Choroid plexus epithelial cell (primary cell): Measurements from ENCODE around the gene SEC14L1.

Source experiments
- DNase-seq: peaks from one replicate; pipeline ENCODE4 v3.0.0-alpha.2; 2010; ENCODE audit warnings: low read depth
- H3K4me3 ChIP-seq: 2 replicates; pipeline ENCODE4 v1.5.1; 2011; ENCODE audit warnings: low read depth, mild to moderate bottlenecking, control low read depth, low read length, moderate library complexity
- TF ChIP-seq, protein P1 (sequence below): conservative IDR thresholded peaks from 2 replicates; pipeline ENCODE4 v1.5.1; 2011; ENCODE audit warnings: low read depth, mild to moderate bottlenecking, control low read depth, inconsistent platforms, low read length, moderate library complexity

Gene SEC14L1

GRCh38 chr17:77222356-77222755, 81.6 kb downstream of the SEC14L1 start:
- H3K4me3 ChIP-seq = no peak overlapping the region
- no peak for DNase-seq
- TF ChIP-seq, protein P1, sequence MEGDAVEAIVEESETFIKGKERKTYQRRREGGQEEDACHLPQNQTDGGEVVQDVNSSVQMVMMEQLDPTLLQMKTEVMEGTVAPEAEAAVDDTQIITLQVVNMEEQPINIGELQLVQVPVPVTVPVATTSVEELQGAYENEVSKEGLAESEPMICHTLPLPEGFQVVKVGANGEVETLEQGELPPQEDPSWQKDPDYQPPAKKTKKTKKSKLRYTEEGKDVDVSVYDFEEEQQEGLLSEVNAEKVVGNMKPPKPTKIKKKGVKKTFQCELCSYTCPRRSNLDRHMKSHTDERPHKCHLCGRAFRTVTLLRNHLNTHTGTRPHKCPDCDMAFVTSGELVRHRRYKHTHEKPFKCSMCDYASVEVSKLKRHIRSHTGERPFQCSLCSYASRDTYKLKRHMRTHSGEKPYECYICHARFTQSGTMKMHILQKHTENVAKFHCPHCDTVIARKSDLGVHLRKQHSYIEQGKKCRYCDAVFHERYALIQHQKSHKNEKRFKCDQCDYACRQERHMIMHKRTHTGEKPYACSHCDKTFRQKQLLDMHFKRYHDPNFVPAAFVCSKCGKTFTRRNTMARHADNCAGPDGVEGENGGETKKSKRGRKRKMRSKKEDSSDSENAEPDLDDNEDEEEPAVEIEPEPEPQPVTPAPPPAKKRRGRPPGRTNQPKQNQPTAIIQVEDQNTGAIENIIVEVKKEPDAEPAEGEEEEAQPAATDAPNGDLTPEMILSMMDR = no peak

DNA sequence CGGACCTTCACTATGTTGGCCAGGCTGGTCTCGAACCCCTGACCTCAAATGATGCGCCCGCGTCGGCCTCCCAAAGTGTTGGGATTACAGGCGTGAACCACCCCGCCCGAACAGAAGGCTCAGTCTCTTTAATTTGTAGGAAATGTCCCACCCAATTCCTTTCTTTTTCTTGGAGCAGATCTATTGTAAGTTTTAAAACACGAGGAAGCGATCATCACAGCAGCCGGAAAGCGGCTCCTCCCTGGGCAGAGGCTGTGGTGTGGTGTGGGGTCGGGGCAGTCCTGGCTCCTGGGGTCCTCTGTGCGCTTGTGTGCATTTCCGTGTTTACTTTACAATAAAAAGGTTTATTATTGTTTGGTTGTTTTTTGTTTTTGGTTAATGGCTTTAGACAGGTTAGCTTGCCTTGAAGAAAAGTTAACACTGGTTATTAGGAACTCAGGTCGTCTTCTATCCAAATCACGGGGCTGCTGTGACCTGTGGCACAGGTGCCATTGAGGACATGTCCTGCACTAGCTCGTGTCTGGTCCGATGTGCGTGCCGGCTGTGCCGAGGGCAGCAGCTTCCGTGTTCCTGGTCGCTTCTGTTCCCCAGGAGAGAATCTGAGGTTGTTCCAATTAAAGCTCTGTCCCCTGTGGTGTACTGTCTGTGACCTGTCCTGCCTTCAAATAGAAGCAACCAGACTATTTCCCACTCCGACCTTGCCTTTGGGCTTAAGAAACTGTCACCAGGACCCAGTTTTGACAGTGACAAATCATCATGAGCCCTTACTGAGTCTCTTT, 83.1 kb downstream of the SEC14L1 start:
- no peak for DNase-seq
- H3K4me3 ChIP-seq = no peak overlapping the region
- TF ChIP-seq, protein P1 = no peak

GRCh38 chr17:77225265-77225664, 84.5 kb downstream of the SEC14L1 start:
- no peak overlapping the region for H3K4me3 ChIP-seq
- DNase-seq = no peak
- TF ChIP-seq, protein P1 = no peak

DNA sequence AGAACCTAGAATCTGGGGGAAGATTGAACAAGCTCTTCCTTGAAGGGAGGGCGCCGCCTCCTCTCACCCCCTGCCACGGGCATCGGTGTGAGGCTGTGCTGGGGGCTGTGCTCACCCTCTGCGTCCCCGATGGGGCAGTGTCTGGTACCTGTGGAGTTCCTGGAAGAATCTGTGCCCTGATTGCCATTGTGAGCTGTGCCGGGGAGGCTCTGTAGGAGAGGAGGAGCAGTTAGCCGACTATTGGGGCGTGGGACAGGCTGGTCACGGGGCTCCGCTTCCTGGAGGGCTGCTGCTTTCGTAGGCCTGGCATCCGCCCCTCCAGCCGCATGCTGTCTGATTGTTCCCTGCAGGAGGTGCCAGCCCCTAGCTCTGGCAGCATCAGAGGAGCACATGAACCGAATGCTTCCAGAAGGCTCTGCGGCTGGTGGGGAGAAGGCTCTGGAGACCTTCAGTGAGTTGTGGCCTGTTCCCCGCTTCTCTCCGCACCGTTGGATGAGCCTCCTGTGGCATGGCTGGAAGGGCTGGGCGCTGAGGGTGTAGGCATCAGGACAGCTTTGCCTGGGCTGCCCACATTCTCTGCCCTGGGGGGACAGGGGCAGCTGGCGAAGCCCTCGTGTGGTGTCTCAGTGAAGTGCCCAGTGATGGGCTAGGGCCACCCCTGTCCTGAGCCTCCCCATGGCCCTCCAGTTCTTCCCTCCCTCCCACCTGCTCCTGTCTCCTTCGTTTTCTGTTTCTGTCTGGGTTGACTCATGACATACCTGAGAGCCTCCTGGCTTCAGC, 86.9 kb downstream of the SEC14L1 start:
- TF ChIP-seq, protein P1 = no peak
- no peak for DNase-seq
- H3K4me3 ChIP-seq = no peak overlapping the region

DNA sequence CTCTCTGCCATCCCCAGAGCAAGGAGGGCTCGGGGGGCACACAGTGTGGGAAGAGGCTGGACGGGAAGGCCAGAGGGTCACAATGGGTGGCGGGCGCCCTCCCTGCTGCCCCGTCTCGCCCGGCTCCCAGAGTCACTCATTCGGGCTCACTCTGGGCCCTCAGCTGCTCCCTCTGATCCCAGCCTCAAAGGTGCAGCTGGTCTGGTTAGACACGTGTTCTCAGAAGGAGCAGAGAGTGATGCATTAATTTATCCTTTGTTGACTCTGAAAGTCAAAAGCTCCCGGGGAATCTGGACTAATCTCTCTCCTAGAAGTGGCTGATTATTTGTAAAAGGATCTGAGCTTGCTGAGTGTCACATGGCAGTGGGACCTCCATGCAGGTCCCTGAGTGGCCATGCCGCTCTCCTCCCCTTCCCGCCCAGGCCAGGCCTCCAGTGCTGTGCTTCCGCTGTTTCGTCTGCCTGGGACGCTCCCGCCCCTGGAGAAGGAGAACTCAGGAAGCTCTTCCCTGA, 87.5 kb downstream of the SEC14L1 start:
- peak; percentile 26 for DNase-seq
- TF ChIP-seq, protein P1 = no peak
- H3K4me3 ChIP-seq = no peak overlapping the region

DNA sequence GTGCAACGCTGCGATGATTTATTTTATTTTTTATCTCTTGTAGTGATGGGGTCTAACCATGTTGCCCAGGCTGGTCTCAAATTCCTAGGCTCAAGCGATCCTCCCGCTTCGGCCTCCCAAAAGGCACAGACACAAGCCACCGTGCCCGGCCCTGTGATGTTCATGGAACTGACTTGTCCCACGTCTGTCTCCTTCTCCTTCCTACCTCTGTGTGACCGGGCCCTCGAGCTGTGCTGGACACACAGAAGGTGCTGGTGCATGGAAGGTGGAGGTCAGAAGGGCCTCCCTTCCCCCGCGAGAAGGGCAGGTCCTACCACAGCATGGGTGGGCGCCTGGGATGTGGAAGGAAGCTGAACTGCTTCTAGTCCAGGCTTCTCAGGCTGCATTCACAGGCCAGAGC, 88.0 kb downstream of the SEC14L1 start:
- no peak overlapping the region for H3K4me3 ChIP-seq
- DNase-seq = no peak
- TF ChIP-seq, protein P1 = no peak
